ENCODE data around the gene CRISPLD2.

CRISPLD2 gene

GRCh38 chr16:84889066-84889465 is 69.3 kb downstream of the CRISPLD2 start:
- no peak for DNase-seq

- DNase-seq: no peak
Measured at GRCh38 chr16:84890427-84890826, 70.6 kb downstream of the CRISPLD2 start.

GRCh38 chr16:84891149-84891795 is 71.5 kb downstream of the CRISPLD2 start:
- DNase-seq: no peak

- no peak for DNase-seq
Measured at GRCh38 chr16:84892097-84892496, 72.3 kb downstream of the CRISPLD2 start.

- no peak for DNase-seq
Measured at GRCh38 chr16:84893467-84893848, 73.7 kb downstream of the CRISPLD2 start.

GRCh38 chr16:84893849-84894599 is 74.2 kb downstream of the CRISPLD2 start:
- DNase-seq: no peak

GRCh38 chr16:84895016-84895415 is 75.2 kb downstream of the CRISPLD2 start:
- no peak for DNase-seq

- no peak for DNase-seq
Measured at GRCh38 chr16:84896847-84897246, 77.1 kb downstream of the CRISPLD2 start.

GRCh38 chr16:84897911-84898377 is 78.2 kb downstream of the CRISPLD2 start:
- DNase-seq: peak; percentile 11

- peak; percentile 26 for DNase-seq
Measured at GRCh38 chr16:84898447-84898846, 78.7 kb downstream of the CRISPLD2 start.

GRCh38 chr16:84899414-84899813 is 79.6 kb downstream of the CRISPLD2 start:
- DNase-seq: no peak

- DNase-seq: no peak
Measured at GRCh38 chr16:84905965-84906460, 86.2 kb downstream of the CRISPLD2 start.

GRCh38 chr16:84907051-84907450 is 87.3 kb downstream of the CRISPLD2 start:
- DNase-seq: no peak

- no peak for DNase-seq
Measured at GRCh38 chr16:84907575-84907974, 87.8 kb downstream of the CRISPLD2 start.

- DNase-seq: no peak
Measured at GRCh38 chr16:84909476-84910085, 89.8 kb downstream of the CRISPLD2 start.

GRCh38 chr16:84911486-84912216 is 91.9 kb downstream of the CRISPLD2 start:
- DNase-seq: no peak

- DNase-seq: no peak
Measured at GRCh38 chr16:84913315-84913714, 93.5 kb downstream of the CRISPLD2 start.

GRCh38 chr16:84914273-84914672 is 94.5 kb downstream of the CRISPLD2 start:
- no peak for DNase-seq

- no peak for DNase-seq
Measured at GRCh38 chr16:84916178-84916577, 96.4 kb downstream of the CRISPLD2 start.

- no peak for DNase-seq
Measured at GRCh38 chr16:84916850-84917249, 97.1 kb downstream of the CRISPLD2 start.

- DNase-seq: no peak
Measured at GRCh38 chr16:84917492-84917891, 97.7 kb downstream of the CRISPLD2 start.

- DNase-seq: no peak
Measured at GRCh38 chr16:84918006-84918909, 98.5 kb downstream of the CRISPLD2 start.
